ENCODE results near the gene CCBE1. TPM values are rescaled to one million over a fixed set of nuclear protein-coding genes. Genes with fewer than 3 reads are reported as not detected.
"Not testable (repeated sequence)": the region's sequence is repeated elsewhere in the genome, so short reads cannot be mapped to it uniquely, and the experiment has no call there.

Gene CCBE1
- total RNA-seq, 4 donors from 2014 or later: 1.5 to 10.9 (median 4.6) TPM

GRCh38 chr18:59517446-59518165, 179.6 kb downstream of the CCBE1 start:
- TF ChIP-seq POLR2A (IDR thresholded peaks at IDR 0.05) (no peak), CTCF (IDR thresholded peaks at IDR 0.05) (no peak)
- no peak for DNase-seq
- Histone ChIP-seq H3K4me3 (no peak overlapping the region), H3K27ac (peak overlapping the region; percentile 4 to 63), H3K27me3 (no peaks in the 10 kb centered on the region), H3K36me3 (no peaks in the 10 kb centered on the region), H3K4me1 (peaks cover 10 to 16% of the 10 kb centered on the region in 2 donors), H3K9me3 (no peaks in the 10 kb centered on the region)
- intact Hi-C loops (cut with DNase I; ENCODE audit: low total_unique reads): no loop called here

GRCh38 chr18:59516356-59517155, 180.7 kb downstream of the CCBE1 start:
- peaks cover 10 to 16% of the 10 kb centered on the region in 2 donors for H3K4me1 ChIP-seq
- no peaks in the 10 kb centered on the region for H3K9me3 ChIP-seq
- H3K4me3 ChIP-seq: no peak overlapping the region
- intact Hi-C loops (cut with DNase I; ENCODE audit: low total_unique reads): no loop called here
- DNase-seq: peak; percentile 69 to 83
- H3K27ac ChIP-seq: peak overlapping the region; percentile 38 to 63
- no peak for TF ChIP-seq CTCF (IDR thresholded peaks at IDR 0.05)
- TF ChIP-seq POLR2A (IDR thresholded peaks at IDR 0.05): no peak
- H3K36me3 ChIP-seq: no peaks in the 10 kb centered on the region
- no peaks in the 10 kb centered on the region for H3K27me3 ChIP-seq

DNA sequence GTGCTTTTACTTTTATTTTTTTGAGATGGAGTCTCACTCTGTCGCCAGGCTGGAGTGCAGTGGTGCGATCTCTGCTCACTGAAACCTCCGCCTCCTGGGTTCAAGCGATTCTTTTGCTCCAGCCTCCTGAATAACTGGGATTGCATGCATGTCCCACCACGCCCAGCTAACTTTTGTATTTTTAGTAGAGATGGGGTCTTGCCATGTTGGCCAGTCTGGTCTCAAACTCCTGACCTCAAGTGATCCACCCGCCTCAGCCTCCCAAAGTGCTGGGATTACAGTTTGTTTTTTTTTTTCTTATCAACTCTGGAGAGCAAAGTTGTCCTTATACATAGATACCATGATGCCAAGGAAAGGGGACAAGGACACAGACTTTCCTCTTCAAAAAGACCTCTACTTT, 181.3 kb downstream of the CCBE1 start:
- DNase-seq; H3K9me3 ChIP-seq; H3K36me3 ChIP-seq; H3K27me3 ChIP-seq; H3K4me3 ChIP-seq; intact Hi-C loops (cut with DNase I; ENCODE audit: low total_unique reads): not testable (repeated sequence)
- H3K4me1 ChIP-seq: peaks cover 10 to 16% of the 10 kb centered on the region in 2 donors
- peak overlapping the region; percentile 38 to 56 for H3K27ac ChIP-seq

- no peak overlapping the region for H3K4me3 ChIP-seq
- H3K27me3 ChIP-seq: no peaks in the 10 kb centered on the region
- peak overlapping the region; percentile 38 to 56 for H3K27ac ChIP-seq
- intact Hi-C loops (cut with DNase I; ENCODE audit: low total_unique reads): no loop called here
- no peak for DNase-seq
- no peaks in the 10 kb centered on the region for H3K9me3 ChIP-seq
- no peak for TF ChIP-seq POLR2A (IDR thresholded peaks at IDR 0.05)
- no peak for TF ChIP-seq CTCF (IDR thresholded peaks at IDR 0.05)
- peaks cover 10 to 16% of the 10 kb centered on the region in 2 donors for H3K4me1 ChIP-seq
- no peaks in the 10 kb centered on the region for H3K36me3 ChIP-seq
Measured at GRCh38 chr18:59515147-59515546, 182.1 kb downstream of the CCBE1 start.

GRCh38 chr18:59514203-59514602, 183.0 kb downstream of the CCBE1 start:
- peak; percentile 50 to 52 for DNase-seq
- Histone ChIP-seq H3K4me3 (no peak overlapping the region), H3K27me3 (no peaks in the 10 kb centered on the region), H3K27ac (peak overlapping the region; percentile 38 to 56), H3K9me3 (no peaks in the 10 kb centered on the region), H3K36me3 (no peaks in the 10 kb centered on the region), H3K4me1 (peaks cover 10 to 16% of the 10 kb centered on the region in 2 donors)
- intact Hi-C loops (cut with DNase I; ENCODE audit: low total_unique reads): no loop called here
- TF ChIP-seq POLR2A (IDR thresholded peaks at IDR 0.05) (no peak), CTCF (IDR thresholded peaks at IDR 0.05) (no peak)

All from uterus (tissue), 4 donors.